ENCODE data around the gene LONP1. TPM values are rescaled to one million over a fixed set of nuclear protein-coding genes. Genes with fewer than 3 reads are reported as not detected.
A peak's percentile ranks its signal among the peaks of the same experiment; 100 is the strongest.

Gene LONP1
- 10 to 100 TPM; 32.3 to 68.9 TPM for total RNA-seq
- 10 to 100 TPM; 46.1 to 83.9 TPM for polyA plus RNA-seq

GRCh38 chr19:5719961-5720790 lies at the start of gene LONP1, which contains the start of gene CATSPERD:
Gene LONP1 (minus strand): TSS chr19:5720146. CDS start chr19:5720132, 14 bp downstream.
Gene CATSPERD (plus strand): TSS chr19:5720637. CDS start chr19:5720738, 101 bp downstream.
- Histone ChIP-seq H3K27ac (ENCODE audit: low read depth in 1 of 2, low read length in 2 of 2) (peak within 1 kb of the TSS; percentile 94 to 98), H3K9ac (ENCODE audit: low read depth in 1 of 2, low read length in 2 of 2) (peak within 1 kb of the TSS; percentile 89 to 98), H3K36me3 (ENCODE audit: control insufficient read depth in 4 of 4, insufficient read depth in 3 of 4, low read depth in 1 of 4, low read length in 3 of 4) (peaks cover 0 to 4% (median 0%) of the 10 kb centered on the region in 4 donors), H3K9me3 (ENCODE audit: control insufficient read depth in 4 of 4, low read length in 3 of 4) (no peaks in the 10 kb centered on the region), H3K27me3 (ENCODE audit: control insufficient read depth in 4 of 4, insufficient read depth in 4 of 4, low read length in 3 of 4) (no peaks in the 10 kb centered on the region), H3K4me1 (ENCODE audit: control insufficient read depth in 4 of 4, insufficient read depth in 4 of 4, low read length in 3 of 4) (peaks cover 3 to 27% (median 24%) of the 10 kb centered on the region in 4 donors), H3K4me3 (ENCODE audit: low read depth in 1 of 3, low read length in 3 of 3) (peak within 1 kb of the TSS; percentile 81 to 98 (median 96))
- WGBS: under 1% methylated on average over 90 of the region's 90 CpGs
- peak; percentile 1 to 18 for TF ChIP-seq RXRA (IDR thresholded peaks at IDR 0.05)
- no peak for TF ChIP-seq NR2F2 (IDR thresholded peaks at IDR 0.05)
- TF ChIP-seq ZBTB33 (IDR thresholded peaks at IDR 0.05): peak; percentile 73
- TF ChIP-seq HNF4G (IDR thresholded peaks at IDR 0.05): no peak
- TF ChIP-seq TAF1 (conservative IDR thresholded peaks at IDR 0.05): no peak
- peak in 1 of 2 donors; percentile 19 for TF ChIP-seq JUND (IDR thresholded peaks at IDR 0.05)
- peak; percentile 93 for TF ChIP-seq CTCF (IDR thresholded peaks at IDR 0.05; ENCODE audit: low read depth, low read length, missing input control)
- peak in 1 of 2 donors; percentile 85 for TF ChIP-seq EGR1 (IDR thresholded peaks at IDR 0.05; ENCODE audit: low read depth in 2 of 2)
- peak; percentile 71 for TF ChIP-seq SP1 (IDR thresholded peaks at IDR 0.05)
- TF ChIP-seq FOXA2 (IDR thresholded peaks at IDR 0.05): no peak
- peak; percentile 59 for TF ChIP-seq REST (IDR thresholded peaks at IDR 0.05)
- TF ChIP-seq YY1 (IDR thresholded peaks at IDR 0.05): peak; percentile 98
- peak; percentile 95 for TF ChIP-seq MAX (IDR thresholded peaks at IDR 0.05)
- peak; percentile 64 to 74 for TF ChIP-seq RAD21 (IDR thresholded peaks at IDR 0.05)
- TF ChIP-seq ATF3 (IDR thresholded peaks at IDR 0.05): no peak
- no peak for TF ChIP-seq FOXA1 (IDR thresholded peaks at IDR 0.05)
- TF ChIP-seq GABPA (IDR thresholded peaks at IDR 0.05 in 1 of 2, conservative IDR thresholded peaks at IDR 0.05 in 1 of 2): peak; percentile 93 to 98
- no peak for TF ChIP-seq HNF4A (conservative IDR thresholded peaks at IDR 0.05)
- DNase-seq (ENCODE audit: low spot score): peak; percentile 95

Measured in liver (tissue), 9 donors.